HG02678 (cell line): Measurements from ENCODE around the gene SFXN3.
A peak's percentile ranks its signal among the peaks of the same experiment; 100 is the strongest.

ENCODE experiments used
- ATAC-seq: cut with Tn5 transposase; IDR thresholded peaks from one replicate; pipeline ENCODE4 v1.9.1; 2021; ENCODE audit warnings: mild to moderate bottlenecking, moderate library complexity; ENCODE audit not compliant: unreplicated experiment

The SFXN3 gene

DNA sequence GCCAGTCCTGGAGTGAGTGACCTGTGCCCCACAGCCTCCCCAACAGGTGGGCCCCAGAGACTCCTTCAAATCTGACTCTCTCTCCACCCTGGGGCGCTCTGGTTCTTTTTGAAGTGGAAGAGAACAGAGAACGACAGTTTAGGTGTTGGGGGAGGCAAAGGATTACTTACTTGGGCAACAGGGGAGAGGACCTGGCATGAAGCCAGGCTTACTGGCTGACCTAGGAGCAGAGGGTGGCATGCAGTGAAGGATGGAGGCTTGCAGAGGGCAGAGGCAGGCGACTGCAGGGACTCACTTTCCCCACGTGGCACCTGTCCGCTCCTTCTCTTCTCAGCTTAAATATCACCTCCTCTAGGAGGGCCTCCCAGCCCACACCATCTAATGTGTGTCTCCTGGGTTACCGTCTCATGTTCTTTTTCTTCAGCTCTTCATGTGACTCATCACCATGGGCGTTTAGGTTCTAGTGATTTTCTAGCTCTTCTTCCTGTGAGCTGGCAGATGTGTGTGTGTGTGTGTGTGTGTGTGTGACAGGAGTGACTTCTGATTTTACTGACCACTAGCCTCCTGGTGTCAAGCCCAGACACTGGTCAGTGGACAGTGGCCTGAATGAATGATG is 16.0 kb upstream of the SFXN3 start:
- ATAC-seq = no peak

DNA sequence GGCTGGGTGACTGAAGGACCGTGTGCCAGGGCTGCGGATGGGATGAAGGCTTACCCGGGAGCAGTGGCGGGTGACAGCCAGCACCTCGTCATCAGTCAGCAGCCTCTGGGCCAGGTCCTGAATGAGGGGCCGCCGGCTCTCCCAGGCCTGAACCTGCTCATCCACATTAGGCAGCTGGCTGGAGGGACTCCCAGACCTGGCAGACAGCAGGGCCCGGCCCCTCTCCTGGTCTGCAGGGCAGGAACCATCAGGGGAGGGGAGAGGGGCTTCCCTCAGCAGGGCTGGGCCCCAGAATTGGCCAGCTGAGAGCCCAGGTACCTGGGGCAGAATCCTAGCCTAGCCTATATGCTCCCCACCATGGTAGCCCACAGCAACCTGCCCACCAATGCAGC is 15.5 kb upstream of the SFXN3 start:
- ATAC-seq = no peak

DNA sequence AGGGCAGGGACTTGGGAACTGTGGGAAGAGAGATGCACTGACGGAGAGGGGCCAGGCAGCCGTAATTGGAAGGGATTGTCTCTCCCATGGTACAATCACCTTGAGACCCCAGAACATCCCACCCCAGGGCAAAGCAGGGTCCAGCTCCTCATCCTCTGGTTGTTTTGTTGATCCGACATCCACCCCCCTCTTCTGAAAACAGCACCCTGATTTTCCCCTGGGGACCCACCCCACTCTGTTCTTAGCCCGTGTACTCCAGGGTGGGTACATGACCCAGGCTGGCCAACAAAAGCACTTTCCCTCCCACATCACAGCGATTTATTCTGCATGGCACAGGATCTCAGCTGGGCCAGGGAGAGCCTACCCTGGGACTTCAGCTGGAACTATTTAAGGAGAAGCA is 14.2 kb upstream of the SFXN3 start:
- no peak for ATAC-seq

DNA sequence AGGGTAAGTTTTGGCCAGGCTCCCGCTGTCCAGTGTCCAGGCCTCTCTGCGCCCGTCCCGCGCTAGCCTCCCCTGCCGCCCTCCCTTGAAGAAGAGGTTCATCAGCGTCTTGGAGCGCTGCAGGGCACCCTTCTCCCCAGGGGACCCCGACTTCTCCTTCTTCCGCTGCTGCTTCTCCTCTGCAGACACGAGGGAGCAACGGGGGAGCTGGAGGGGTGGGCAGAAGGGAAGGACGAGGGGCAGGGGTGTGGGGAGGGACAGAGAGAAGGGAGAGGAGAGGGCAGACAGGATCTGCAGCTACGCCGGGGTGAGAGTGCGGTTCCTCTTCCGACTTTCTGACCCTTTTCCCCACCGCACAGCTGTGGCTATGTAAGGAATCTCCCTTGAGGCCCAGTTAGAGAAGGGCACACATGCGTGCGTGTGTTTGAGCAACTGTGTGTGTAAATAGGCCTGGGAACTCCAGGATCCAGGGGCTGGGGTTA is 12.9 kb upstream of the SFXN3 start:
- no peak for ATAC-seq

DNA sequence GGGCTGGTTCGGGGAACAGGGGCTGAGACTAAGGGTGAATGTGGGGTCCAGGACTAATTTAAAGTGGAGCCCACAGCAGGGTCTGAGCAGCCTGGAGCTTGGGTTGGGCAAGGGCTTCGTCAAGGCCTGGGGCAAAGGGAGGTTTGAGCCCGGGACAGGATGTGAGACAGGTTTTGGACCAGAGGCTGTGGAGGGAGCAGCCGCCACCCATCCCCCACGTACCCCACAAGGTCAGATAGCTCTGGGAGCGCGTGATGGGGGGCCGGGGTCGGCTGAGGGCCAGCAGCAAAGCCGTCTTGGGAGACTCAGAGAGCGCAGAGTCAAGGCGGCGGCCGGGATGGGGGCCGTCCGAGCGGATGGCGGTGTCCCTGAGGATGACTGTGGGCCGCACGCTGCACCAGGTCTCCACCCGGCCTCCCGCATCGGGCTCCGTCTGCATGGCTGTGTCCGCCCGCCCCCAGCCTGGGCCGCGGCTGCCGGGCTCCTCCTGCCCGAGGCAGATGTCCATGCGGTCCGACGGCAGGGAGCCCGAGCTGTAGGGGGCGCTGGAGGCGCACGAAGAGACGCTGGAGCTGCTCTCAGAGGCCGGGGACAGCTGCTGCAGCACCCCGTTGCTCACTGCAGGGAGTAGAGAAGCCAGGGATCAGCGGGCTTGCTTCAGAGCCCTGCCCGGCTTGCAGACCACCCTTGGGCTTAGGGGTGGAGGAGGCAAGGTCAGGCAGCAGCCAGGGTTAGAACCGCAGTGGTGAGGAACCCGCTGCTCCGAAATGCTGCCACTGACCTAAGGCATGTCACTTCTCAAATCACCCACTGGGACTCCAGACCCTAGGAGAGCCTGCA is 12.2 kb upstream of the SFXN3 start:
- no peak for ATAC-seq

DNA sequence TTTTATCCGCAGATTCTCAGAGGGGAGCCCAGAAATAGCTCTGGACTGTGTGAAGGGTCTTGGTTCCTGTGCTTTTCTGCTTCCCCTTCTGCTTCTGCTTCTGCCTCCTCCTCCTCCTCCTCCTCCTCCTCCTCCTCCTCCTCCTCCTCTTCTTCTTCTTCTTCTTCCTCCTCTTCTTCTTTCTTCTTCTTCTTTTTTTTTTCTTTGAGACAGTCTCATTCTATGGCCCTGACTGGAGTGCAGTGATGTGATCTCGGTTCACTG is 11.7 kb upstream of the SFXN3 start:
- no peak for ATAC-seq

DNA sequence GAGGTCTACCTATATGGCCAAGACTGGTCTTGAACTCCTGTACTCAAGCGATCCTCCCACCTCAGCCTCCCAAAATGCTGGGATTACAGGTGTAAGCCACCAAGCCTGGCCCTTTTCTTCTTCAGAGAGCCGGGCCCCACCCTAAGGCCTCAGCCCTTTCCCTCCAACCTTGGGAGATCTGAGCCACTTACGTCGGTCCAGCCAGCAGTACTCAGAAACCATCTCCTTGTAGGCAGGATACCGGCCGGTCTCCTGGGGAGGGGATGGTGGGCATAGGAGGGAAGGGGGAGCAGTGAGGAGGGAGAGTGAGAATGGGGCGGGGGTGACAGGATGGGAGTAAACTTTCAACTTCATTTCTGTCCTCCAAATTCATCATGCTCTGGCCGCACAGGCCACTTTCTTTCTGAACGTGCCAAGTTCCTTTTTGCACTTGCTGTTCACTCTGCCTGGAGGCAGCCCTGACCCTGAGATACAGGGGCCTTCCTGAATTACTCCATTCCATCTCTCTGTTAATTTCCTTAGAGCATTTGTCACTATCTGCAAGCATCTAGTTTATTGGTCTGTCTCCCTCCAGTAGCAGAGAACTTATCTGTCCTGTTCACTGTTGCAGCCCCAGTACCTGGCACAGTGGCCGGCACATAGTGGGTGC is 10.5 kb upstream of the SFXN3 start:
- ATAC-seq = no peak

DNA sequence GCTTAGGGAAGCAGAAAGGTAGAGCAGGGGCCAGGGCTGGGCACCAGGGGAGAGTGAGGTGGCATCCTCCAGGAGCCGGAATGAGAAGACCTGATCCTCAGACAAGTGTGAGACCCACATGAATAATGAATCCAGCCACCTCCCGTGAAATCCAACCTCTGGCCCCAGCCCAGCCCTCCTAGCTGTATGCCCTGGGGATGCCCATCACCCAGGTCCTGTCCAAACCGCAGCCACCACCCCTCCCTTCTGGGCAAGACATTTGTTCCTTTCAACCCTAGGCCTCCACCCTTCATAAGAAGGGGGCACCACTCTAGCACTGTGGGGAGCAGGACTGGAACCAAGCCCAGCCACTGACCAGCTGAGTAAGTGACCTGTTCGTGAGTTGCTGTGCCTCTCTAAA is 9.8 kb upstream of the SFXN3 start:
- ATAC-seq = no peak

DNA sequence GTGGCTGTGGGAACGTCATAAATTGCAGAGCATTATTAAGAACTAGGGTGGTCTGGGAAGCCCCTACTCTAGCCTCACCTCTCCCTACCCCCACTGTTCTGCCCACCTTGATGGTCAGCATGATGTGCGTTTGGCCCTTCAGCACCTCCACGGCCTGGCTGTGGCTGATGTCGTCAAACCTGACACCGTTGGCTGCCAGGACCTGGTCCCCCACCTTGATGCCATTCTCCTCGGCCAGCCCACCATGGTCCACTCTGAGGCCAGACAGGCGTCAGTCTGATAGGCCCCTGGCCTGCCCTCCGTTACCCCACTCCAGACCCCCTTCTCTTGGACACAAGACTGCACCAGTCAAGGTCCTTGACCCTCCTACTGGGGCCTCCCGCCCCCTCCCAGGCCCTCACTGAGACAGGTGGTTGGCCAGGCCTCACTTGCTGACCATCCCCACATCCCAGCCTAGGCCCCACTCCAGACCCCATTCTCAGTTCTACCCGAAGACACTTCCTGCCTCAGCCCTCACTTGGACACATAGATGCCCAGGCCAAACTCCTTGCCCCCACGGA is 9.3 kb upstream of the SFXN3 start:
- ATAC-seq = no peak

DNA sequence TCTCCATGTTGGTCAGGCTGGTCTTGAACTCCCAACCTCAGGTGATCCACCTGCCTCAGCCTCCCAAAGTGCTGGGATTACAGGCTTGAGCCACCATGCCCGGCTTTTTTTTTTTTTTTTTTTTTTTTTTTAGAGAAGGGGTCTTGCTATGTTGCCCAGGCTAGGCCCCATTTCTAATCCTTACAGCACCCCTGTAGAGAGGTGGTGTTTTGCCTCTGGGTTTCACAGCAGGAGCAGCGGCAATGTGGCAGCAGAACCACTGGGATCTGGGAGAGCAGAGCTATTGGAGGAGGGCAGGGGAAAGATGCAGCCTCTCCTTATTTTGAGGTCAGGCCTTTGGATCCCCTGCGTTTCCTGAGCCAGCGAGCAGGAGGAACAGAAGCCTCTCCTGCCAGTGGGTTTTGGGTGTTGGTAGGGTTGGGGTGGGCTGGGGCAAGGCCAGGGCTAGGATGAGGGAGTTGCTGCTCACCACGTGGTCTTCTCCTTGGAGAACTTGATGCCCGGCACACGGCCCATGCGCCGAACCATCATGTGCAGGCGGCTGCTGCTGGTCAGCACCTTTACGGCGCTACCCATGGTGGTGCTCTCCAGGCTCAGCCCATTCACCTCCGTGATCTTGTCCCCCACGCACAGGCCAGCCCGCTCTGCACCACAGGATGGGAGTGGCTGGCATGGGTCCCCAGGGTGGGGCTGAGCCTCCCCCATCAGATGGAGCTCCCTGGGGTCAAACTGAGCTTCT is 7.9 kb upstream of the SFXN3 start:
- no peak for ATAC-seq

DNA sequence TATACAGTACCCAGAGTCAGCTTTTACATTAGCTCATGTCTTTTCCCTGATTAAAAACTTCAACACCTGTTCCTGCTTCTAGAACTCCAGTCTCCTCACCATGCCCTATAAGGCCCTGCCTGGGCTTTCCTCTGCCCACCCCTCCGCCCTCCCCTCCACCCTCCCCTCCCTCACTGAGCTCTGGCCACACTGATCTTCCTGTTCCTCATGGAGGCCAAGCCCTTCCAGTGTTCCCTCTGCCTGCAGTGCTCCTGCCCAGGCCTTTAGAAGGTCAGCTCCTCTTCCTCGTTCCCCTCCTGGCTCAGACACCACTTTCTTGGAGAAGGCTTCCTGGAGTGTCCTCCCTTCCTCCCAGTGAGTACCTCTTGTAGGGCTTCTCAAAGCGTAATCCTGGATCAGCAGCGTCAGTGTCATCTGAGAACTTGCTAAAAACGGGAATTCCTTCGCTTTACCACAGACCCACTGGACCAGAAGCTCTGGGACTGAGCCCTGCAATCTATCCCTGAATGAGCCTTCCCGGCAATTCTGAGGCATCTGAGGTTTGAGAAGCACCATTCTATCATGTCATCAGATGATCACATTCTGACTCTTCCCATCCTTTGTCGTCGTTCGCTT is 3.8 kb upstream of the SFXN3 start:
- no peak for ATAC-seq

DNA sequence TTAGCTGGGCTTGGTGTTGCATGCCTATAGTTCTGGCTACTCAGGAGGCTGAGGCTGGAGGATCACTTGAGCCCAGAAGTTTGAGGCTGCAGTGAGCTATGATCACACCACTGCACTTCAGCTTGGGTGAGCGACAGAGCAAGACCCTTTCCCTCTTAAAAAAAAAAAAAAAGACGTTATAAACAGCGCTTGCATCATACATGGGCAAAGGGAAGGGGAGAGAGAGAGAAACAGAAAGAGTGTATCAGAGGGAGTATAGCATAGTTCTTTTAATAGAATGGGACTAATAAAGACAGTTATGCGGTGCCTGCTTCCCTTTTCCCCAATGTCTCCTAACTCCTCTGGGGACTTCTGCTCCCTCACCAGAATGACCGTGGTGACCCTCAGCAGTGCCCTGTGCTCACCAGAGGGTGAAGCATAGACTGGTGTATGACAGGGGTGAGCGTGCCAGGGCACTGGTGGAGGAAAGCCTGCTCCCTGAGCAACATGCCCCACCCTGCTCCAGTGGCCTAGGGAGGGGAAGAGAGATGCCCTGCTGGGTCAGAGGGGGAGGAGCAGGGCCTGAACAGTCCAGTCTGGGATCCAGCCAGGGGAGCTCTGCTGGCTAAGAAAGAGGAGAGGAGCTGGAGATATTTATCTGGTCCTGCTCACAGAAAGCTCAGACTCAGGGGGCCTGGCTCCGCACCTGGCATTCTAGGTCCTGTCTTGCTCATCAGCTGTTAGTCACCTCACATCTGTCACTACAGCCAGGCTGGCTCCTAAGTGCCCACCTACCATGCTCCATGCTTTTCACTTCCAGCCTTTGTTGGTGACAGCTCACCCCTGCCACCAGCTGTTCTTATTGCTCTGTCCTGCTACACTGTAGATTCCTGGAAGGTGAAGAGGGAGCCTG is 2.3 kb upstream of the SFXN3 start:
- ATAC-seq = no peak

DNA sequence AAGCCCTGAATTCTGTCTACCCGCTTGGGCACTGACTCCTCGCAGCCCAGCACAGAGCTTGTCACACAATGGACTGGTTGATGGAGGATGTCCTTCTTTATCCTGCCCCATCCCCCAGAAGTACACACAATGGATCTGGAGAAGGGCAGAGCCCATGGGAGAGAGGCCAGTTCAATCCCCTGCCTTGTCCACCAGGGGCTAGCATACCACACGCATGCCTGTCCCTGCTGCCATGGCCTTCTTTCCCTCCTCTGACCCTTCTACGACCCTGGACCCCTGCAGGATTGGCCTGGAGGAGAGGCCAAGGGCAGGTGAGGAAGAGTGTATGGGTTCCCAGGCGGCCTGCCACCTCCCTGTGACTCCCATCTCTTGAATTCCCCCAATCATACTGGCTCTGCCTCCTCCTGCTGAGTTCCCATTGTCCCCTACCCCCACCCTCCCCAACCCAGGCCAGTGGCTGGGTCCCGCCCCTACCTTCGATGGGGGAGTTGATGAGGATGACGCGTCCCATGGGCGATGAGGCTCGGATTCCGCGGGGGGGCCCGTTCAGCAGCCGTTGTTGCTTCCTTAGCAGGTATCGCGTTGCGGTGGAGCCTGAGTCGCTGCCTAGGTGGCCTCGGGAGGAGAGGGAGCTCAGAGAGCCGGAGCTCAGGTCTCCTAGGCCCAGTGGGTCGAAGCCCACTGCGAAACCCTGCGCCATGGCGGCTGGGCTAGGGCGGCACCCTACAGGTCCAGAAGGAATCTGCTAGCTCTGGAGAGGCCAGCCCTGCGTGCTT is 1.3 kb upstream of the SFXN3 start:
- no peak for ATAC-seq

DNA sequence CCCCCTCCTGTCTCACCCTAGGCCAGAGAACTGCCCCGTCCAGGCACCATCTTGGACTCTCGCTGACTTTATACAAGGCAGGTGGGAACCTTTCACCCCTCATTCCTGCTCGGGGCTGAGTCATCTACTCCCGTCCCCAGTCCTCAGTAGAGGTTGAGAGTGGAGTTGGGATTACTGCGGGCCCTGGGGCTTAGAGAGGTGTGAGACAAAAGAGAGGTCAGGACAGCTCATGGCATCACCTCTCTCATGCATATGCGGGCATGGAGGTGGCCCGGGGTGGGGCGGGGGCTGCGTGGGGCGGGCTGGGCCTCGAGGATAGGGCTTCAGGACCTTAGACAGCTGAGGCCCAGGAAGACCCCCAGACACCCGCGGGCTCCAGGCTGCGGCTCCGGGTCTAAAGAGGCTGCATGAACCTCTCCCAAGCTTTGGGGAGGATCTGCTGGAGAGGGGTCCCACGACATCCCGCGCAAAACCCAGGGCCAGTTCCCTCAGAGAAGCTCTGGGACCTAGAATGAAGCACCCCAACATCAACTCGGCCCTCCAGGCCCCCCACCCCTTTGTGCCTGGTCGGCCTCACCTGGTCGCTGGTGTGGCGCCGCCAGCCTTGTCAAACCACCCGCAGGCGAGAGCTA is 422 bp upstream of the SFXN3 start:
- no peak for ATAC-seq

DNA sequence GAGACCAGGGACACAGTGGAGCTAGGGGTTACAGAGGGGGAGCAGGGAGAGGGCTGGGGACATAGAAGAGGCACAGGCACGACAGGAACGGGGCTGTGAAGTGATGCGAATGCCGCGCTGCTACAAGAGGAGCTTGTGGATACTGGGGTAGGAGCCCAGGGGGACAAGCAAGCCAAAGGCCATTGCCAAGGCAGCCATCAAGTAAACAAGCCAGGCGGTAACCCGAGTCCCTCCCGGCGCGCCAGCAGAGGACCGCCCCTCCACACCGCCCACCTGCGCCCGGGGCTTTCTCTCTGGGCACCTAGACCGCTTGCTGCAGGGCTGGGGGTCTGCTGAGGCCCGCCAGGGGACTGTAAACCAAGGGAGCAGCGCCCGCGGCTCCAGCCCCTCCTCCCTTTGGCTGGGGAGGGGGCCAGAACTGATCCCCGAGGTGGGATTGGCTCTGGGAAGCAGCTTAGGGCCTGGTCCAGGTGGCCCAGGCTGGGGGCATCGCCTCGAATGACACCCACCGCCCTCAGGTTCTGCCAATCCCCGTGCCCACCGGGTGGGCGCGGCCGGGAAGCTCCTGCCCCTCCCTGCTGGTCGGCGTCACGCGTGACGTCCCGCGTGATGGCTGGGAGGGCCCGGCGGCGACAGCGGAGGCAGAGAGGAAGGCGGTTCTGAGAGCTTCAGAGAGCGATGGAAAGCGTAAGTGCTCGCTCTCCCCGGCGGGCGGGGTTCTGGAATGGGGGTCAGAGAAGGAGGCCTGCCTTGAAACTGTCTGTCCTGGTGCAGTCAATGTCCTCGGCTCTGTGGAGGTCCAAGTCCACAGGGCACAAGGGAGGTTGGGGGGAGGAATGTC is 982 bp downstream of the SFXN3 start:
- peak; percentile 37 for ATAC-seq

DNA sequence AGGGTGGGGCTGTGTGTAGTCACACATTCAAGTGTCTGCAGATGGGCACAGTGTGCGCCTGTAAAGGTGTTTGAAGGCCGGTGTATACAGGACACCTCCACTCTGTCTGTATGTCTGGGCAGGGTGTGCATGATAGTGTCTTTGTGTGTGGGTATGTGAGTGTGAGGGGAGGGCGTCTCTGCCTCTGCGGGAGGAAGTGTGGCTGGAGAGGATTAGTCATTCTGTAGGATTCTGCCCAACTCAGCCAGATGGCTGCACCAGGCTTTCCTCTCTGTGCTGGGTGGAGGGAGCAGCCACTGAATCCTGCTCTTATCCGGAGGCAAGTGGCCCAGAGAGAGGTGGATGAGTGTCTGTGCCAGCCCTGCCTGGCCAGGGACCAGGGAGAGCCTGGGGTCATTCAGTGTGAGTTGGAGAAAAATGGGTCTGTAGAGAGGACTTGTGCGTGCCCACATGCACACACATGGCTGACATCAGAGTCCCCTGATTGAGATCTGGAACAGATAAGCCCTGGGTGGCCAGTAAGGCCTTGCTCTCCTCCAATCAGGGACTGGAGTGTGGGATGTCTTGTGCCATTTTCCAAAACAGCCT is 1.7 kb downstream of the SFXN3 start:
- peak; percentile 8 for ATAC-seq

DNA sequence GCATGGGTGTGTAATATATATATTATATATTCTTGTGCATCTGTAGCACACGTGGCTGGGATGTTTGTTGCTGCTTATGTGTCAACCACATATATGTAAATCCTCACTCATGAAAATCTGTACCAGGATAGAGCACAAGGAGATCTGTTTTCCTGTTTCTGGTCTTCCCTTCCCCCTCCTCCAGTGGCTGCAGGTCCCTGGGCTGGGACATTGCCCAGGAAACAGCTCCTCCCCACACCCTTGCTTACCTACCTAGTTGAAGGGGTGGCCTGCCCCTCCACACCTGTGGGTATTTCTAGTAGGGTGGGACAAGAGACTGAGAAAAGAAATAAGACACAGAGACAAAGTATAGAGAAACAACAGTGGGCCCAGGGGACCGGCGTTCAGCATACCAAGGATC is 2.2 kb downstream of the SFXN3 start:
- ATAC-seq = no peak
